K562 (cell line): ENCODE measurements around the gene AGK. TPM values are rescaled to one million over a fixed set of nuclear protein-coding genes. Genes with fewer than 3 reads are reported as not detected.

Source experiments
- ATAC-seq: fragments of 200-7000 bp; cut with Tn5 transposase; 3 replicates; pipeline ENCODE4 v1.9.1; 2020; ENCODE audit warnings: moderate library complexity
- BruUV-seq: library from RNA; stranded (reverse); fragments of 400-500 nt; replicated peaks from 2 replicates; lab custom pipeline; 2021; lab: Mats Ljungman, UMichigan
- CTCF ChIA-PET: fragments of 300-600 bp; formaldehyde crosslinking; extraction: SDS; loops from one replicate; lab custom pipeline; 2021; ENCODE audit warnings: low intra/inter-chr PET ratio; lab: Yijun Ruan, JAX
- POLR2A ChIA-PET: fragments of 300-600, 350-650 bp; sonication (Branson Sonifier 250); formaldehyde crosslinking; extraction: SDS; loops from one replicate; lab custom pipeline; 2021; ENCODE audit warnings: antibody characterized with exemption, inconsistent platforms; lab: Yijun Ruan, JAX
- DNase-seq, 4 experiments: peaks; one replicate each; pipeline versions ENCODE4 v3.0.0 to v3.0.0-alpha.2; 2011 to 2018; ENCODE audit warnings: low spot score in 3 of 4, mixed read lengths in 3 of 4; ENCODE audit errors: extremely low read depth in 1 of 4
- FAIRE-seq: peaks from 2 replicates; lab custom pipeline; 2011; peaks lifted over from hg19 to GRCh38; lab: Jason Lieb, UNC
- H2AFZ ChIP-seq: 2 replicates; pipeline ENCODE4 v1.6.0; 2011; ENCODE audit warnings: low read depth, low read length, control low read depth, inconsistent platforms
- H3K27ac ChIP-seq: fragments of 200-600 bp; 3 replicates; pipeline ENCODE4 v1.8.0; 2011; ENCODE audit warnings: low read depth, mild to moderate bottlenecking, control low read depth, inconsistent platforms, low read length, moderate library complexity, mixed read lengths; ENCODE audit errors: extremely low read depth
- H3K27me3 ChIP-seq, 2 experiments: fragments of 300-600 bp in 1 of 2; 2 replicates in 1 of 2; 3 replicates in 1 of 2; pipeline versions ENCODE4 v1.6.0 to v1.8.0; 2011; ENCODE audit warnings: inconsistent platforms in 2 of 2, low read length in 2 of 2, mild to moderate bottlenecking in 1 of 2, mixed read lengths in 1 of 2, moderate library complexity in 1 of 2; ENCODE audit not compliant: control insufficient read depth in 2 of 2, insufficient read depth in 2 of 2
- H3K36me3 ChIP-seq: fragments of 300-600 bp; 3 replicates; pipeline ENCODE4 v1.8.0; 2011; ENCODE audit warnings: mild to moderate bottlenecking, low read length, inconsistent platforms; ENCODE audit not compliant: control insufficient read depth, insufficient read depth
- H3K4me1 ChIP-seq, 2 experiments: fragments of 200-600 bp in 1 of 2; replicated peaks in 1 of 2; 2 replicates in 1 of 2; 3 replicates in 1 of 2; pipeline versions ENCODE4 v1.5.1 to v1.8.0; 2011; ENCODE audit warnings: inconsistent platforms in 2 of 2, low read length in 2 of 2, mild to moderate bottlenecking in 1 of 2, mixed read lengths in 1 of 2, moderate library complexity in 1 of 2; ENCODE audit not compliant: control insufficient read depth in 2 of 2, insufficient read depth in 2 of 2
- H3K4me2 ChIP-seq: 2 replicates; pipeline ENCODE4 v1.6.1; 2011; ENCODE audit warnings: low read length, control low read depth, inconsistent platforms, mixed read lengths; ENCODE audit not compliant: insufficient read depth
- H3K4me3 ChIP-seq: fragments of 200-600 bp; sonication (generic), shearing (Covaris generic); 2 replicates; pipeline ENCODE4 v1.5.1; 2016; ENCODE audit warnings: control low read depth, inconsistent platforms
- H3K79me2 ChIP-seq: fragments of 200-600 bp; 3 replicates; pipeline ENCODE4 v1.8.0; 2011; ENCODE audit warnings: low read length, inconsistent platforms; ENCODE audit not compliant: control insufficient read depth, insufficient read depth
- H3K9ac ChIP-seq, 2 experiments: 2 replicates each; pipeline versions ENCODE4 v1.6.0 to v1.6.1; 2011; ENCODE audit warnings: low read depth in 2 of 2, low read length in 2 of 2, control low read depth in 1 of 2, inconsistent platforms in 1 of 2, mild to moderate bottlenecking in 1 of 2, mixed read lengths in 1 of 2; ENCODE audit not compliant: insufficient read depth in 1 of 2
- H3K9me1 ChIP-seq: one replicate; pipeline ENCODE4 v1.6.0; 2011; ENCODE audit warnings: inconsistent platforms, mild to moderate bottlenecking, low read length, moderate library complexity; ENCODE audit not compliant: control insufficient read depth, insufficient read depth
- H3K9me3 ChIP-seq: replicated peaks from 2 replicates; pipeline ENCODE4 v1.5.1; 2011; ENCODE audit warnings: low read depth, low read length, inconsistent platforms; ENCODE audit not compliant: control insufficient read depth, insufficient read depth
- H4K20me1 ChIP-seq: replicated peaks from 2 replicates; pipeline ENCODE4 v1.6.1; 2011; ENCODE audit warnings: low read length, inconsistent platforms, mixed read lengths; ENCODE audit not compliant: control insufficient read depth, insufficient read depth
- C11orf30 ChIP-seq: fragments of 450-650 bp; IDR thresholded peaks from 2 replicates; pipeline ENCODE4 v1.6.1; 2016; ENCODE audit warnings: low read depth, mild to moderate bottlenecking
- MAFF ChIP-seq: IDR thresholded peaks from 2 replicates; pipeline ENCODE4 v1.6.1; 2012; ENCODE audit warnings: low read length, improper control_type of control experiment
- MAFG ChIP-seq: fragments of 450-650 bp; conservative IDR thresholded peaks from 2 replicates; pipeline ENCODE4 v1.6.1; 2016; ENCODE audit warnings: missing genetic modification characterization, missing compliant biosample characterization
- MAFK ChIP-seq: IDR thresholded peaks from 2 replicates; pipeline ENCODE4 v1.6.1; 2011; ENCODE audit warnings: low read length, improper control_type of control experiment
- PHB ChIP-seq: fragments of 250-450 bp; sonication (Bioruptor Pico); IDR thresholded peaks from 2 replicates; pipeline ENCODE4 v1.5.0; 2021
- ZFP30 ChIP-seq: fragments of 250-450 bp; sonication (Bioruptor Pico); IDR thresholded peaks from 2 replicates; pipeline ENCODE4 v1.8.0; 2022; ENCODE audit warnings: moderate library complexity, mild to moderate bottlenecking, inconsistent platforms, borderline replicate concordance
- ZNF316 ChIP-seq: fragments of 450-650 bp; IDR thresholded peaks from 2 replicates; pipeline ENCODE4 v1.6.1; 2016
- WGBS: fragments of 100-300 bp; shearing (Covaris generic); methylation state at CpG from one replicate; pipeline ENCODE4 v1.1.6; 2016; ENCODE audit warnings: low coverage, mixed read lengths; ENCODE audit not compliant: insufficient coverage; ENCODE audit errors: missing lambda C conversion rate; 5-methylcytosine and 5-hydroxymethylcytosine counted together
- in situ Hi-C: fragments of 300-500 bp; cut with MboI; formaldehyde crosslinking; loops from 4 replicates; pipeline ENCODE4 v1.15.0; 2018; ENCODE audit warnings: inconsistent platforms, mixed read lengths
- intact Hi-C: fragments of 100-400 bp; cut with micrococcal nuclease; formaldehyde crosslinking; loops from 2 replicates; pipeline ENCODE4 v1.14.2; 2022
- polyA plus RNA-seq, 8 experiments: library from polyadenylated mRNA; depleted of rRNA in 4 of 8; stranded (reverse) in 5 of 8; unstranded in 3 of 8; fragments of >200 nt; fragmentation: Nextera tagmentation in 2 of 8; fragmentation: Illumina TruSeq in 1 of 8; extraction: Ambion mirVana in 2 of 8; extraction: Trizol in 1 of 8; gene quantifications; 2 replicates each; pipeline versions ENCODE4 v1.2.1 to v1.2.3, GENCODE V29; 2011 to 2014; ENCODE audit warnings: inconsistent platforms in 1 of 8, missing spikeins in 1 of 8
- total RNA-seq, 7 experiments: library from RNA; depleted of rRNA in 6 of 7; stranded (reverse); fragments of >200 nt in 6 of 7; fragmentation: Illumina TruSeq in 2 of 7; extraction: Trizol in 2 of 7; gene quantifications; 2 replicates each; pipeline versions ENCODE4 v1.2.1 to v1.2.3, GENCODE V29; 2011 to 2021; ENCODE audit warnings: low replicate concordance in 1 of 7
- TF ChIP-seq, protein P1 (sequence below): sonication (generic); formaldehyde crosslinking; IDR thresholded peaks from 2 replicates; pipeline ENCODE4 v1.8.1; 2023; ENCODE audit warnings: mild to moderate bottlenecking, missing genetic modification reagents

AGK gene
- total and polyA plus RNA-seq, 9 of the 15 experiments (the other 6 are each of a cell fraction or from before 2014, with no cell fraction given) = 50.7 to 128 (median 71.8) TPM

DNA sequence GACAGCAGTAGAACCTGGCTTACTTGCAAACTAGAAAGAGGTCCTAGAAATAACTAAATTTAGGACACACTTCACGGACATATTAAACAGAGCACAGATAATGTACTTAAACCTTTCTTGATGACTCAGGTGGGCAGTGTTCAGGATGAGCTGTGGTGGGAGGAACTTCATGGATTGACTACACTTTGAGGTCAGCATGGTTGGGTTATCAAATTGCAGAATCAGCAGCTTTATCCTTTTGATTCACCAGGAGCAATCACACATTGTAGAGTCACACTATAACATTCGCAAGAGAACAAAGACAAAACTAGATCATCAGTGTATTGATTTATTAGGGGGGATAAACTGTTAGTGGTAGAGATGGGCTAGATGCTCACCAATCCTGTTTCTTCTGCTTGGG is 38.6 kb upstream of the AGK start:
- Histone ChIP-seq H3K27me3 (peaks cover 40 to 48% of the 10 kb centered on the region in 2 experiments), H3K27ac (no peak overlapping the region), H3K9me3 (no peaks in the 10 kb centered on the region), H3K36me3 (no peaks in the 10 kb centered on the region), H3K4me3 (no peak overlapping the region), H3K79me2 (no peaks in the 10 kb centered on the region), H3K9me1 (no peaks in the 10 kb centered on the region), H3K9ac (no peak overlapping the region), H3K4me1 (peaks cover 0 to 7% of the 10 kb centered on the region in 2 experiments; a peak in 1 of 5 replicates), H4K20me1 (no peaks in the 10 kb centered on the region), H3K4me2 (no peak overlapping the region), H2AFZ (no peak overlapping the region)
- FAIRE-seq = peak; percentile 44
- intact Hi-C loops = no loop called here
- ATAC-seq = no peak
- in situ Hi-C loops = no loop called here
- WGBS = 0% methylated on average over 2 of the region's 2 CpGs
- no peak for DNase-seq
- ChIA-PET CTCF (no interaction called here), POLR2A (interaction anchor here (0.7 kb wide), 1 partner anchor 25 kb away, joined by 3 read pairs; no protein-coding TSS in a partner anchor)
- no TSS peak for BruUV-seq
- TF ChIP-seq MAFF (peak; percentile 49), ZNF316 (peak; percentile 64), C11orf30 (peak; percentile 56; the same call in 1 of the 2 replicates), ZFP30 (CRISPR knock-in tag) (no peak), MAFK (0 out of 2 replicates have a peak, but pooled peaks have one; percentile 28), MAFG (tag) (peak; percentile 46; the same call in 1 of the 2 replicates), PHB (no peak)
- TF ChIP-seq, protein P1, sequence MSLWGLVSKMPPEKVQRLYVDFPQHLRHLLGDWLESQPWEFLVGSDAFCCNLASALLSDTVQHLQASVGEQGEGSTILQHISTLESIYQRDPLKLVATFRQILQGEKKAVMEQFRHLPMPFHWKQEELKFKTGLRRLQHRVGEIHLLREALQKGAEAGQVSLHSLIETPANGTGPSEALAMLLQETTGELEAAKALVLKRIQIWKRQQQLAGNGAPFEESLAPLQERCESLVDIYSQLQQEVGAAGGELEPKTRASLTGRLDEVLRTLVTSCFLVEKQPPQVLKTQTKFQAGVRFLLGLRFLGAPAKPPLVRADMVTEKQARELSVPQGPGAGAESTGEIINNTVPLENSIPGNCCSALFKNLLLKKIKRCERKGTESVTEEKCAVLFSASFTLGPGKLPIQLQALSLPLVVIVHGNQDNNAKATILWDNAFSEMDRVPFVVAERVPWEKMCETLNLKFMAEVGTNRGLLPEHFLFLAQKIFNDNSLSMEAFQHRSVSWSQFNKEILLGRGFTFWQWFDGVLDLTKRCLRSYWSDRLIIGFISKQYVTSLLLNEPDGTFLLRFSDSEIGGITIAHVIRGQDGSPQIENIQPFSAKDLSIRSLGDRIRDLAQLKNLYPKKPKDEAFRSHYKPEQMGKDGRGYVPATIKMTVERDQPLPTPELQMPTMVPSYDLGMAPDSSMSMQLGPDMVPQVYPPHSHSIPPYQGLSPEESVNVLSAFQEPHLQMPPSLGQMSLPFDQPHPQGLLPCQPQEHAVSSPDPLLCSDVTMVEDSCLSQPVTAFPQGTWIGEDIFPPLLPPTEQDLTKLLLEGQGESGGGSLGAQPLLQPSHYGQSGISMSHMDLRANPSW = no peak
